Gastrocnemius medialis (tissue), 4 donors: ENCODE data around the gene FAM240B.

Experiments
- POLR2A ChIP-seq, 2 donors: fragments of 450-650 bp; IDR thresholded peaks; one replicate each; pipeline ENCODE4 v1.6.1; 2017; ENCODE audit warnings: antibody characterized with exemption in 2 of 2, mild to moderate bottlenecking in 2 of 2, moderate library complexity in 2 of 2
- TF ChIP-seq, protein P1 (sequence below), 5 experiments: fragments of 450-650 bp in 3 of 5; fragments of 200-600 bp in 2 of 5; sonication (generic) in 2 of 5; IDR thresholded peaks in 4 of 5; conservative IDR thresholded peaks in 1 of 5; 1 replicate in 4 of 5; 2 replicates in 1 of 5; pipeline ENCODE4 v1.5.1; 2016 to 2019; ENCODE audit warnings: antibody characterized with exemption in 5 of 5, mild to moderate bottlenecking in 3 of 5, moderate library complexity in 3 of 5

DNA sequence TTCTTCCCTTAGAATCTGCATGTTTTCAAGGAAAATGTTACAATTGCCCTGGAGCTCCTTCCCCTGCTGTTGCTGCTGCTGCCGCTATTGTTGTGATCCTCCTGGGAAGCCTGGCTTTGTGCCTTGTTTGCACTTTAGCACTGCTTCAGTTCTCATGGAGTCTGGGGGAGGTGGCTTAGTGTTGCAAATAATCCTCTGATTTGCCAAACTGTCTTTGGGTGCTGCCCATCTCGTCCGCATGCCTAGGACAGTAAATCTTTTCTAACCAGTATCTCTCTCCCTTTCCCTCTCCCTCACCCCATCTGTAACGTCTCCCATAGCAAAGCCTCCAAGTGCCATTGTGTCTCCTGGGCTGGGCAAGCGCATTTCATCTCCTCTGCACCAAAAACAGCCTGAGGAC lies 30.3 kb downstream of the FAM240B start:
- TF ChIP-seq, protein P1, sequence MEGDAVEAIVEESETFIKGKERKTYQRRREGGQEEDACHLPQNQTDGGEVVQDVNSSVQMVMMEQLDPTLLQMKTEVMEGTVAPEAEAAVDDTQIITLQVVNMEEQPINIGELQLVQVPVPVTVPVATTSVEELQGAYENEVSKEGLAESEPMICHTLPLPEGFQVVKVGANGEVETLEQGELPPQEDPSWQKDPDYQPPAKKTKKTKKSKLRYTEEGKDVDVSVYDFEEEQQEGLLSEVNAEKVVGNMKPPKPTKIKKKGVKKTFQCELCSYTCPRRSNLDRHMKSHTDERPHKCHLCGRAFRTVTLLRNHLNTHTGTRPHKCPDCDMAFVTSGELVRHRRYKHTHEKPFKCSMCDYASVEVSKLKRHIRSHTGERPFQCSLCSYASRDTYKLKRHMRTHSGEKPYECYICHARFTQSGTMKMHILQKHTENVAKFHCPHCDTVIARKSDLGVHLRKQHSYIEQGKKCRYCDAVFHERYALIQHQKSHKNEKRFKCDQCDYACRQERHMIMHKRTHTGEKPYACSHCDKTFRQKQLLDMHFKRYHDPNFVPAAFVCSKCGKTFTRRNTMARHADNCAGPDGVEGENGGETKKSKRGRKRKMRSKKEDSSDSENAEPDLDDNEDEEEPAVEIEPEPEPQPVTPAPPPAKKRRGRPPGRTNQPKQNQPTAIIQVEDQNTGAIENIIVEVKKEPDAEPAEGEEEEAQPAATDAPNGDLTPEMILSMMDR (IDR thresholded peaks at IDR 0.05 in 4 of 5, conservative IDR thresholded peaks at IDR 0.05 in 1 of 5): no peak
- no peak for TF ChIP-seq POLR2A (IDR thresholded peaks at IDR 0.05)
